HUES64 (cell line): ENCODE measurements around the gene MSI2.
A peak's percentile ranks its signal among the peaks of the same experiment; 100 is the strongest.

Source experiments
- H3K27ac ChIP-seq: 2 replicates; pipeline ENCODE4 v1.7.0; 2013; ENCODE audit warnings: low read depth, low read length, inconsistent platforms
- H3K27me3 ChIP-seq: 2 replicates; pipeline ENCODE4 v1.6.1; 2013; ENCODE audit warnings: mild to moderate bottlenecking, low read length; ENCODE audit not compliant: insufficient read depth
- H3K36me3 ChIP-seq: 2 replicates; pipeline ENCODE4 v1.6.1; 2013; ENCODE audit warnings: mild to moderate bottlenecking, low read length; ENCODE audit not compliant: insufficient read depth
- H3K4me1 ChIP-seq: 2 replicates; pipeline ENCODE4 v1.6.1; 2013; ENCODE audit warnings: mild to moderate bottlenecking, low read length, moderate library complexity; ENCODE audit not compliant: insufficient read depth
- H3K4me3 ChIP-seq: 2 replicates; pipeline ENCODE4 v1.5.1; 2013; ENCODE audit warnings: mild to moderate bottlenecking, low read length, moderate library complexity
- H3K9ac ChIP-seq: 2 replicates; pipeline ENCODE4 v1.6.1; 2013; ENCODE audit warnings: mild to moderate bottlenecking, low read depth, low read length
- H3K9me3 ChIP-seq: 2 replicates; pipeline ENCODE4 v1.6.1; 2013; ENCODE audit warnings: low read depth, low read length; ENCODE audit not compliant: insufficient read depth
- WGBS: fragments of 150-250, 120-280 bp; methylation state at CpG from one replicate; pipeline ENCODE4 v1.1.7; 2013; ENCODE audit warnings: missing lambda C conversion rate; 5-methylcytosine and 5-hydroxymethylcytosine counted together

MSI2 gene

GRCh38 chr17:57527221-57528057 lies 271.1 kb downstream of the MSI2 start:
- 57% methylated on average over 14 of the region's 15 CpGs for WGBS
- Histone ChIP-seq H3K9me3 (no peaks in the 10 kb centered on the region), H3K4me1 (peaks cover 56% of the 10 kb centered on the region), H3K9ac (peak overlapping the region; percentile 10; the same call in 1 of the 2 replicates), H3K4me3 (no peak overlapping the region), H3K36me3 (no peaks in the 10 kb centered on the region), H3K27ac (peak overlapping the region; percentile 54; the same call in 1 of the 2 replicates), H3K27me3 (no peaks in the 10 kb centered on the region)

GRCh38 chr17:57528058-57528451 lies 271.7 kb downstream of the MSI2 start:
- no peak overlapping the region for H3K9ac ChIP-seq
- WGBS: 72% methylated on average over 6 of the region's 7 CpGs
- peak overlapping the region; percentile 54; the same call in 1 of the 2 replicates for H3K27ac ChIP-seq
- H3K4me1 ChIP-seq: peaks cover 56% of the 10 kb centered on the region
- H3K36me3 ChIP-seq: no peaks in the 10 kb centered on the region
- no peaks in the 10 kb centered on the region for H3K9me3 ChIP-seq
- H3K27me3 ChIP-seq: no peaks in the 10 kb centered on the region
- H3K4me3 ChIP-seq: no peak overlapping the region

GRCh38 chr17:57530026-57530425 lies 273.7 kb downstream of the MSI2 start:
- 66% methylated on average over 3 of the region's 3 CpGs for WGBS
- Histone ChIP-seq H3K4me3 (no peak overlapping the region), H3K4me1 (peaks cover 48% of the 10 kb centered on the region), H3K9me3 (no peaks in the 10 kb centered on the region), H3K9ac (no peak overlapping the region), H3K27me3 (no peaks in the 10 kb centered on the region), H3K36me3 (no peaks in the 10 kb centered on the region), H3K27ac (no peak overlapping the region)

GRCh38 chr17:57530508-57530907 lies 274.2 kb downstream of the MSI2 start:
- Histone ChIP-seq H3K36me3 (no peaks in the 10 kb centered on the region), H3K4me1 (peaks cover 47% of the 10 kb centered on the region), H3K9ac (no peak overlapping the region), H3K27ac (no peak overlapping the region), H3K9me3 (no peaks in the 10 kb centered on the region), H3K4me3 (no peak overlapping the region), H3K27me3 (no peaks in the 10 kb centered on the region)
- 68% methylated on average over 4 of the region's 4 CpGs for WGBS

- H3K9me3 ChIP-seq: no peaks in the 10 kb centered on the region
- H3K9ac ChIP-seq: no peak overlapping the region
- no peaks in the 10 kb centered on the region for H3K36me3 ChIP-seq
- peaks cover 47% of the 10 kb centered on the region for H3K4me1 ChIP-seq
- no peaks in the 10 kb centered on the region for H3K27me3 ChIP-seq
- H3K4me3 ChIP-seq: no peak overlapping the region
- 97% methylated on average over 6 of the region's 7 CpGs for WGBS
- no peak overlapping the region for H3K27ac ChIP-seq
These were observed 274.8 kb downstream of the MSI2 start for GRCh38 chr17:57531078-57531477.

- 94% methylated on average over 16 of the region's 19 CpGs for WGBS
- Histone ChIP-seq H3K9ac (no peak overlapping the region), H3K4me3 (no peak overlapping the region), H3K27ac (no peak overlapping the region), H3K36me3 (no peaks in the 10 kb centered on the region), H3K27me3 (no peaks in the 10 kb centered on the region), H3K4me1 (peaks cover 39% of the 10 kb centered on the region), H3K9me3 (no peaks in the 10 kb centered on the region)
These were observed 275.6 kb downstream of the MSI2 start for GRCh38 chr17:57531648-57532504.

GRCh38 chr17:57532556-57532955 lies 276.2 kb downstream of the MSI2 start:
- H3K4me1 ChIP-seq: peaks cover 39% of the 10 kb centered on the region
- no peak overlapping the region for H3K9ac ChIP-seq
- no peaks in the 10 kb centered on the region for H3K36me3 ChIP-seq
- H3K4me3 ChIP-seq: no peak overlapping the region
- no peak overlapping the region for H3K27ac ChIP-seq
- no peaks in the 10 kb centered on the region for H3K9me3 ChIP-seq
- H3K27me3 ChIP-seq: no peaks in the 10 kb centered on the region
- WGBS: 91% methylated on average over 6 of the region's 6 CpGs

- WGBS: 83% methylated on average over 5 of the region's 5 CpGs
- H3K4me3 ChIP-seq: no peak overlapping the region
- no peak overlapping the region for H3K27ac ChIP-seq
- no peaks in the 10 kb centered on the region for H3K27me3 ChIP-seq
- no peak overlapping the region for H3K9ac ChIP-seq
- H3K4me1 ChIP-seq: peaks cover 39% of the 10 kb centered on the region
- no peaks in the 10 kb centered on the region for H3K36me3 ChIP-seq
- H3K9me3 ChIP-seq: no peaks in the 10 kb centered on the region
These were observed 276.6 kb downstream of the MSI2 start for GRCh38 chr17:57532966-57533365.

GRCh38 chr17:57533684-57534305 lies 277.5 kb downstream of the MSI2 start:
- Histone ChIP-seq H3K27ac (no peak overlapping the region), H3K36me3 (no peaks in the 10 kb centered on the region)

GRCh38 chr17:57534863-57535248 lies 278.5 kb downstream of the MSI2 start:
- H3K36me3 ChIP-seq: no peaks in the 10 kb centered on the region
- WGBS: 83% methylated on average over 2 of the region's 4 CpGs
- peaks cover 32% of the 10 kb centered on the region for H3K4me1 ChIP-seq
- H3K9me3 ChIP-seq: no peaks in the 10 kb centered on the region
- H3K27me3 ChIP-seq: no peaks in the 10 kb centered on the region
- H3K27ac ChIP-seq: no peak overlapping the region
- H3K4me3 ChIP-seq: no peak overlapping the region
- H3K9ac ChIP-seq: no peak overlapping the region

More at GRCh38 chr17:57533684-57534305, 277.5 kb downstream of the MSI2 start:
- no peaks in the 10 kb centered on the region for H3K27me3 ChIP-seq
- H3K4me1 ChIP-seq: peaks cover 40% of the 10 kb centered on the region
- whole genome bisulfite sequencing: 94% methylated on average over 5 of the region's 5 CpGs
- no peak overlapping the region for H3K9ac ChIP-seq
- no peak overlapping the region for H3K4me3 ChIP-seq
- H3K9me3 ChIP-seq: no peaks in the 10 kb centered on the region
